Aorta (tissue), 5 donors: ENCODE data around the gene SCARB1. TPM values are rescaled to one million over a fixed set of nuclear protein-coding genes. Genes with fewer than 3 reads are reported as not detected.
A peak's percentile ranks its signal among the peaks of the same experiment; 100 is the strongest.
"Not testable (repeated sequence)": the region's sequence is repeated elsewhere in the genome, so short reads cannot be mapped to it uniquely, and the experiment has no call there.

Experiments
- ATAC-seq: fragments of 200-7000 bp; cut with Tn5 transposase; one replicate; pipeline ENCODE4 v1.9.1; 2022; ENCODE audit warnings: moderate library complexity; ENCODE audit not compliant: low FRiP score
- DNase-seq, 2 donors: peaks; one replicate each; pipeline ENCODE4 v3.0.0-alpha.2; 2020
- H3K27ac ChIP-seq, 2 donors: one replicate each; pipeline ENCODE4 v1.5.1; 2013; ENCODE audit warnings: low read length in 2 of 2, mild to moderate bottlenecking in 2 of 2, moderate library complexity in 2 of 2, control low read depth in 1 of 2, inconsistent platforms in 1 of 2, low read depth in 1 of 2
- H3K27me3 ChIP-seq, 2 donors: one replicate each; pipeline ENCODE4 v1.6.1; 2013; ENCODE audit warnings: control low read depth in 1 of 2, low read length in 1 of 2, mild to moderate bottlenecking in 1 of 2, moderate library complexity in 1 of 2; ENCODE audit not compliant: insufficient read depth in 2 of 2, control insufficient read depth in 1 of 2
- H3K36me3 ChIP-seq, 2 donors: one replicate each; pipeline ENCODE4 v1.6.1; 2013; ENCODE audit warnings: control low read depth in 1 of 2, low read length in 1 of 2, mild to moderate bottlenecking in 1 of 2; ENCODE audit not compliant: insufficient read depth in 2 of 2, control insufficient read depth in 1 of 2
- H3K4me1 ChIP-seq, 2 donors: one replicate each; pipeline ENCODE4 v1.6.1; 2013; ENCODE audit warnings: low read length in 2 of 2, control low read depth in 1 of 2, mild to moderate bottlenecking in 1 of 2, moderate library complexity in 1 of 2; ENCODE audit not compliant: insufficient read depth in 2 of 2, control insufficient read depth in 1 of 2
- H3K4me3 ChIP-seq, 2 donors: one replicate each; pipeline ENCODE4 v1.5.1; 2013; ENCODE audit warnings: low read length in 2 of 2, control low read depth in 1 of 2, mild to moderate bottlenecking in 1 of 2
- H3K9me3 ChIP-seq: one replicate; pipeline ENCODE4 v1.6.1; 2013; ENCODE audit warnings: mild to moderate bottlenecking, low read length; ENCODE audit not compliant: control insufficient read depth
- whole genome bisulfite sequencing, 2 donors: extraction: QIAGEN DNeasy Blood & Tissue Kit; methylation state at CpG; one replicate each; pipeline ENCODE4 v1.1.7; 2013; 5-methylcytosine and 5-hydroxymethylcytosine counted together
- intact Hi-C, 2 donors: fragments of 100-400 bp; cut with DNase I; formaldehyde crosslinking; loops; one replicate each; pipeline versions ENCODE4 v1.14.2 to v1.15.0; 2022
- polyA plus RNA-seq, 2 donors: library from polyadenylated mRNA; stranded (reverse); fragments of 200-250 nt; gene quantifications; one replicate each; pipeline ENCODE4 v1.2.3, GENCODE V29; 2013
- total RNA-seq, 2 donors: library from RNA; stranded (reverse); fragmentation: NEBNext Ultra II Directional; extraction: Animal tissue kit (Norgen Biotek cat#: 25700); gene quantifications; one replicate each; pipeline ENCODE4 v1.2.1, GENCODE V29; 2021
- donor health status: healthy with polysubstance abuse.
- donor health status: Bipolar disorder and iron deficiency.
- donor health status: DM: no; HTN: no; CAD: no.
- donor health status: DM: no; HTN: no; CAD: no.
- donor health status: DM: yes; HTN: yes; CAD: no.

SCARB1 gene
- total and polyA plus RNA-seq, 4 donors = 6.6 to 38.5 (median 11.9) TPM

- H3K9me3 ChIP-seq = no peaks in the 10 kb centered on the region
- H3K27ac ChIP-seq = peak overlapping the region in 1 of 2 donors; percentile 72
- no peak overlapping the region for H3K4me3 ChIP-seq
- no peaks in the 10 kb centered on the region for H3K27me3 ChIP-seq
- H3K4me1 ChIP-seq = peaks cover 0 to 3% of the 10 kb centered on the region in 2 donors
- ATAC-seq (peak; percentile 92), DNase-seq (peak; percentile 95)
- no peaks in the 10 kb centered on the region for H3K36me3 ChIP-seq
- 12 to 13% methylated on average over 15 of the region's 15 CpGs for WGBS, 2 donors
- intact Hi-C loops = loop anchor here in 1 of 2 donors (10.0 kb wide), 1 partner anchor 870 kb away; no protein-coding TSS in a partner anchor
Measured at GRCh38 chr12:124904306-124905098, 40.8 kb upstream of the SCARB1 start.

- WGBS, 2 donors = 94 to 95% methylated on average over 6 of the region's 6 CpGs
- intact Hi-C loops = loop anchor here in 1 of 2 donors (10.0 kb wide), 1 partner anchor 868 kb away; no protein-coding TSS in a partner anchor
Measured at GRCh38 chr12:124902916-124903315, 39.3 kb upstream of the SCARB1 start.

GRCh38 chr12:124901003-124901402, 37.3 kb upstream of the SCARB1 start:
- intact Hi-C loops = loop anchor here in 1 of 2 donors (10.0 kb wide), 1 partner anchor 866 kb away; no protein-coding TSS in a partner anchor
- WGBS, 2 donors = 35 to 44% methylated on average over 3 of the region's 3 CpGs

More at GRCh38 chr12:124902916-124903315, 39.3 kb upstream of the SCARB1 start:
- Histone ChIP-seq H3K27ac (no peak overlapping the region), H3K36me3 (no peaks in the 10 kb centered on the region), H3K4me3 (no peak overlapping the region), H3K9me3 (no peaks in the 10 kb centered on the region), H3K27me3 (no peaks in the 10 kb centered on the region), H3K4me1 (peaks cover 0 to 3% of the 10 kb centered on the region in 2 donors)
- DNase-seq (peak in 1 of 2 donors; percentile 21), ATAC-seq (no peak)

DNA sequence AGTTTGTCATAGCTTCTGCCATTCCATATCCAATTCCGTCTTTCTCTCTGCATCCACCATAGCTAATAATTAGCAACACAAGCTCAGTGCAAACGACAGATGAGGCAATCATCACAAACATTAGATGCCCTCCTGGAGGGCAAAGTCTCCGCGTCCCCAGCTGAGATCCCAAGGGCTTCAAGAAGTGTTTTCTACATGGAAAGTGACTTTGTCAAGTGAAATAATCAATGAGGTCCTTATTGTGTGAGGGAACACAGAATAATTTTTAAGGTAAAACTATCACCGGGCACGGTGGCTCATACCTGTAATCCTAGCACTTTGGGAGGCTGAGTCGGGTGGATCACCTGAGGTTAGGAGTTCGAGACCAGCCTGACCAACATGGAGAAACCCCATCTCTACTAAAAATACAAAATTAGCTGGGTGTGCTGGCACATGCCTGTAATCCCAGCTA, 36.7 kb upstream of the SCARB1 start:
- not testable (repeated sequence) for H3K4me1 ChIP-seq

More at GRCh38 chr12:124901003-124901402, 37.3 kb upstream of the SCARB1 start:
- DNase-seq (peak in 1 of 2 donors; percentile 16), ATAC-seq (no peak)
- Histone ChIP-seq H3K4me3 (no peak overlapping the region), H3K27ac (no peak overlapping the region), H3K27me3 (no peaks in the 10 kb centered on the region), H3K4me1 (peaks cover 0 to 3% of the 10 kb centered on the region in 2 donors), H3K36me3 (no peaks in the 10 kb centered on the region), H3K9me3 (no peaks in the 10 kb centered on the region)

DNA sequence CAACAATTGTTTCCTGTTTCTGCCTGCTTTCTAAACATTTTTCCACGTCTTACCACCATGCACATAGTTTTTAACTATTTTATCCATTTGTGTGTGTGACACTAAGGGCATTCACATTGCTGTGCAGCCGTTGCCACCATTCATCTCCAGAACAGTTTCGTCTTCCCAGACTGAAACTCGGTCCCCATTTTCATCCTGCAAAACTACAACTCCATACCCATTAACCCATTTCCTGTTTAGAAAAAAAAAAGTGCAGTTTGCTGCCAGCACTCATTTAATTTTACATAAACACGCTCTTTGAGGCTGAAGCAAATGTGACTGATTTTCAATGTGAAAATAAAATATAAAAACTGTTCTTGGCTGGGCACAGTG, 35.2 kb upstream of the SCARB1 start:
- DNase-seq (no peak), ATAC-seq (no peak)
- no peaks in the 10 kb centered on the region for H3K27me3 ChIP-seq
- H3K27ac ChIP-seq = no peak overlapping the region
- 21 to 27% methylated on average over 5 of the region's 5 CpGs for WGBS, 2 donors
- H3K9me3 ChIP-seq = no peaks in the 10 kb centered on the region
- no peaks in the 10 kb centered on the region for H3K4me1 ChIP-seq
- no peaks in the 10 kb centered on the region for H3K36me3 ChIP-seq
- no peak overlapping the region for H3K4me3 ChIP-seq
- intact Hi-C loops = loop anchor here in 1 of 2 donors (10.0 kb wide), 1 partner anchor 94 kb away; no protein-coding TSS in a partner anchor

More for the DNA sequence above, 36.7 kb upstream of the SCARB1 start:
- intact Hi-C loops = loop anchor here in 1 of 2 donors (10.0 kb wide), 1 partner anchor 866 kb away; no protein-coding TSS in a partner anchor
- not testable (repeated sequence) for H3K36me3 ChIP-seq, H3K27me3 ChIP-seq, H3K27ac ChIP-seq, ATAC-seq, H3K4me3 ChIP-seq, H3K9me3 ChIP-seq
- WGBS, 2 donors = 85% methylated on average over 8 of the region's 8 CpGs
- peak in 1 of 2 donors; percentile 4 for DNase-seq

- 15 to 17% methylated on average over 18 of the region's 18 CpGs for WGBS, 2 donors
- DNase-seq (peak in 1 of 2 donors; percentile 61), ATAC-seq (peak; percentile 73)
- Histone ChIP-seq H3K4me3 (no peak overlapping the region), H3K9me3 (no peaks in the 10 kb centered on the region), H3K27me3 (no peaks in the 10 kb centered on the region), H3K4me1 (no peaks in the 10 kb centered on the region), H3K36me3 (no peaks in the 10 kb centered on the region), H3K27ac (no peak overlapping the region)
- intact Hi-C loops = loop anchor here in 1 of 2 donors (10.0 kb wide), 1 partner anchor 94 kb away; no protein-coding TSS in a partner anchor
Measured at GRCh38 chr12:124898200-124898922, 34.7 kb upstream of the SCARB1 start.

GRCh38 chr12:124896461-124896860, 32.8 kb upstream of the SCARB1 start:
- Histone ChIP-seq H3K27me3 (no peaks in the 10 kb centered on the region), H3K4me3 (no peak overlapping the region), H3K36me3 (no peaks in the 10 kb centered on the region), H3K4me1 (no peaks in the 10 kb centered on the region), H3K9me3 (no peaks in the 10 kb centered on the region), H3K27ac (no peak overlapping the region)
- ATAC-seq = no peak
- 95 to 98% methylated on average over 5 of the region's 5 CpGs for WGBS, 2 donors
- DNase-seq = no peak
- intact Hi-C loops = loop anchor here in 1 of 2 donors (10.0 kb wide), 1 partner anchor 92 kb away; no protein-coding TSS in a partner anchor

- Histone ChIP-seq H3K27ac (no peak overlapping the region), H3K36me3 (no peaks in the 10 kb centered on the region), H3K4me1 (no peaks in the 10 kb centered on the region), H3K4me3 (no peak overlapping the region), H3K9me3 (peaks cover 2% of the 10 kb centered on the region), H3K27me3 (no peaks in the 10 kb centered on the region)
- DNase-seq (peak in 1 of 2 donors; percentile 11), ATAC-seq (no peak)
- WGBS, 2 donors = 96 to 97% methylated on average over 9 of the region's 9 CpGs
- intact Hi-C loops = loop anchor here in 1 of 2 donors (10.0 kb wide), 1 partner anchor 89 kb away; no protein-coding TSS in a partner anchor
Measured at GRCh38 chr12:124893792-124894516, 30.3 kb upstream of the SCARB1 start.
